HFF-Myc (cell line): ENCODE measurements around the gene GGTLC1.

ENCODE experiments used
- DNase-seq: peaks from one replicate; pipeline ENCODE4 v3.0.0-alpha.2; 2011; ENCODE audit warnings: low read depth; ENCODE audit errors: extremely low read depth
- H3K4me3 ChIP-seq: replicated peaks from 2 replicates; pipeline ENCODE4 v1.5.1; 2011; ENCODE audit warnings: low read depth, mild to moderate bottlenecking, control low read depth, low read length
- CTCF ChIP-seq: IDR thresholded peaks from 2 replicates; pipeline ENCODE4 v1.5.1; 2012; ENCODE audit warnings: mild to moderate bottlenecking, low read depth, low read length, control low read depth; ENCODE audit errors: missing control alignments

Gene GGTLC1

GRCh38 chr20:24007073-24007595, 18.6 kb upstream of the GGTLC1 start:
- TF ChIP-seq CTCF = no peak
- H3K4me3 ChIP-seq = no peak overlapping the region

GRCh38 chr20:24006626-24007025, 18.0 kb upstream of the GGTLC1 start:
- no peak for TF ChIP-seq CTCF
- no peak overlapping the region for H3K4me3 ChIP-seq
- no peak for DNase-seq

More at GRCh38 chr20:24007073-24007595, 18.6 kb upstream of the GGTLC1 start:
- no peak for DNase-seq

- DNase-seq = no peak
- H3K4me3 ChIP-seq = no peak overlapping the region
- no peak for TF ChIP-seq CTCF
Observed at GRCh38 chr20:24004471-24004870, 15.9 kb upstream of the GGTLC1 start.

GRCh38 chr20:24002896-24003295, 14.3 kb upstream of the GGTLC1 start:
- no peak for DNase-seq
- H3K4me3 ChIP-seq = no peak overlapping the region
- TF ChIP-seq CTCF = no peak

- no peak overlapping the region for H3K4me3 ChIP-seq
- DNase-seq = no peak
- no peak for TF ChIP-seq CTCF
Observed at GRCh38 chr20:24001712-24002405, 13.3 kb upstream of the GGTLC1 start.

GRCh38 chr20:23998844-23999243, 10.3 kb upstream of the GGTLC1 start:
- DNase-seq = no peak
- no peak overlapping the region for H3K4me3 ChIP-seq
- no peak for TF ChIP-seq CTCF
